Nephron (organoid): ENCODE results near the gene F11R.
A peak's percentile ranks its signal among the peaks of the same experiment; 100 is the strongest.

Experiments
- H3K27ac Mint-ChIP-seq, 3 experiments: 2 replicates each; pipeline ENCODE4 v1.8.0; 2020; ENCODE audit warnings: mixed read lengths in 3 of 3, mild to moderate bottlenecking in 2 of 3, moderate library complexity in 1 of 3
- H3K27me3 Mint-ChIP-seq: 2 replicates; pipeline ENCODE4 v1.8.0; 2021; ENCODE audit warnings: low read depth, mild to moderate bottlenecking, moderate library complexity, mixed read lengths
- H3K36me3 Mint-ChIP-seq: 2 replicates; pipeline ENCODE4 v1.8.0; 2020; ENCODE audit warnings: low read depth, mixed read lengths
- H3K4me1 Mint-ChIP-seq: 2 replicates; pipeline ENCODE4 v1.8.0; 2020; ENCODE audit warnings: mixed read lengths
- H3K4me3 Mint-ChIP-seq, 3 experiments: 2 replicates each; pipeline ENCODE4 v1.8.0; 2020; ENCODE audit warnings: mild to moderate bottlenecking in 3 of 3, mixed read lengths in 3 of 3, moderate library complexity in 2 of 3
- H3K9me3 Mint-ChIP-seq: 2 replicates; pipeline ENCODE4 v1.8.0; 2020; ENCODE audit warnings: mixed read lengths
- CTCF ChIP-seq, 3 experiments: fragments of 200-600 bp; sonication (generic); IDR thresholded peaks; one replicate each; pipeline ENCODE4 v1.5.0; 2021; ENCODE audit warnings: antibody characterized with exemption in 3 of 3; ENCODE audit not compliant: unreplicated experiment in 3 of 3

The F11R gene

GRCh38 chr1:161044908-161045735, 24.2 kb upstream of the F11R start:
- TF ChIP-seq CTCF (IDR thresholded peaks at IDR 0.05; ENCODE audit: unreplicated experiment in 3 of 3): no peak
- H3K27me3 Mint-ChIP-seq: peaks cover 19% of the 10 kb centered on the region
- peaks cover 46% of the 10 kb centered on the region for H3K36me3 Mint-ChIP-seq
- peak overlapping the region; percentile 86 to 92 (median 91) for H3K4me3 Mint-ChIP-seq
- H3K27ac Mint-ChIP-seq: peak overlapping the region; percentile 99 to 100 (median 100)
- peaks cover 19% of the 10 kb centered on the region for H3K4me1 Mint-ChIP-seq
- H3K9me3 Mint-ChIP-seq: peaks cover 27% of the 10 kb centered on the region

DNA sequence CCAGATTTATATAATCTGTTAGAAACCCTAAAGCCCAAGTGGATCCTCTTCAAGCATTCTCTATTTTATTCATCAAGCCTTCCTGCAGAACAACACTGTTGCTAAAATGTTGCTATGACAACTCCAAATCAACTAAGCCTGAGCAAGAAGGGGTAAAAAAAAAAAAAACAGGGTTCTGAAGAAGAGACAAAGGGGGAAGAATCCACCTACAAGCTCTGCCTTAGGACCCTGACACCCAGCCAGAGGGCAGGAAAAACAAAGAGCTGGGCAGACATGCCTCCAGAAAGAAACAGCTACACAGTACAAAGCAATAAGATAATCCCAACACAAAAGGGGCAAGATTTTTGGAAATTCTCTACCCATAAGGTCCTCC, 23.6 kb upstream of the F11R start:
- peak overlapping the region; percentile 99 to 100 (median 99) for H3K27ac Mint-ChIP-seq
- peaks cover 52% of the 10 kb centered on the region for H3K36me3 Mint-ChIP-seq
- peak overlapping the region; percentile 86 to 92 (median 91) for H3K4me3 Mint-ChIP-seq
- TF ChIP-seq CTCF (IDR thresholded peaks at IDR 0.05; ENCODE audit: unreplicated experiment in 3 of 3): no peak
- peaks cover 27% of the 10 kb centered on the region for H3K9me3 Mint-ChIP-seq
- peaks cover 19% of the 10 kb centered on the region for H3K4me1 Mint-ChIP-seq
- H3K27me3 Mint-ChIP-seq: peaks cover 19% of the 10 kb centered on the region

- H3K27me3 Mint-ChIP-seq: no peaks in the 10 kb centered on the region
These were observed 18.6 kb upstream of the F11R start for GRCh38 chr1:161039546-161039945.

DNA sequence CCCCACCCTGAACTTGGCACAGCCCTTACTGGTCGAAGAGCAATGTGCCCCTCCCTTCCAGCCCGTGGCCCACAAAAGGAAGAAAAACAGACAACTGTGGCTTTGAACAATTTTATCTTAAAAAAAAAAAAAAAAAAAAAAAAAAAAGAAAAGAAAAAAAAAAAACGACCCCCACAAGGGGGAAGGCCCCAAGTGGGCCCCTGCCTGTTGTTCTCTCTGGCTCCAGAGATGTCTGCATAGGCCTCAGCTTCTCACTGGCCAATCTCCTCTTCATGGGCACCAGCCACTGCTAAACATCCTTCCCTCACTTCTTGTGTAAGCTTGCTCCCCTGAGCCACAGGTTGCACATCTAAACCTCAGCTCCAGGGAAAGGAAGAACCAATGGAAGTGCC, 18.2 kb upstream of the F11R start:
- no peak for TF ChIP-seq CTCF (IDR thresholded peaks at IDR 0.05; ENCODE audit: unreplicated experiment in 3 of 3)
- H3K4me3 Mint-ChIP-seq: peak overlapping the region; percentile 85 to 88 (median 86)
- peaks cover 42% of the 10 kb centered on the region for H3K36me3 Mint-ChIP-seq
- peaks cover 22% of the 10 kb centered on the region for H3K4me1 Mint-ChIP-seq
- peak overlapping the region; percentile 69 to 91 (median 79) for H3K27ac Mint-ChIP-seq
- no peaks in the 10 kb centered on the region for H3K27me3 Mint-ChIP-seq
- H3K9me3 Mint-ChIP-seq: no peaks in the 10 kb centered on the region

More at GRCh38 chr1:161039546-161039945, 18.6 kb upstream of the F11R start:
- no peaks in the 10 kb centered on the region for H3K9me3 Mint-ChIP-seq
- TF ChIP-seq CTCF (IDR thresholded peaks at IDR 0.05; ENCODE audit: unreplicated experiment in 3 of 3): no peak
- peak overlapping the region in 1 of 3 experiments; percentile 79 for H3K27ac Mint-ChIP-seq
- H3K4me3 Mint-ChIP-seq: peak overlapping the region; percentile 84 to 85 (median 84)
- H3K4me1 Mint-ChIP-seq: peaks cover 26% of the 10 kb centered on the region
- H3K36me3 Mint-ChIP-seq: peaks cover 42% of the 10 kb centered on the region

- no peaks in the 10 kb centered on the region for H3K9me3 Mint-ChIP-seq
- no peaks in the 10 kb centered on the region for H3K27me3 Mint-ChIP-seq
- peaks cover 21% of the 10 kb centered on the region for H3K4me1 Mint-ChIP-seq
- TF ChIP-seq CTCF (IDR thresholded peaks at IDR 0.05; ENCODE audit: unreplicated experiment in 3 of 3): no peak
- H3K36me3 Mint-ChIP-seq: peaks cover 42% of the 10 kb centered on the region
- peak within 1 kb of the TSS; percentile 69 to 91 (median 79) for H3K27ac Mint-ChIP-seq
- peak within 1 kb of the TSS; percentile 85 to 88 (median 86) for H3K4me3 Mint-ChIP-seq
These were observed 17.7 kb upstream of the F11R start, which contains the start of gene TSTD1 for GRCh38 chr1:161038523-161039153. Gene TSTD1, minus strand, starts transcription at chr1:161038964. Its CDS starts 75 bp downstream, at chr1:161038889.
